Prostate gland (tissue), 2 donors: ENCODE measurements around the gene SCN5A. TPM values are rescaled to one million over a fixed set of nuclear protein-coding genes. Genes with fewer than 3 reads are reported as not detected.

Experiments
- DNase-seq: peaks from one replicate; pipeline ENCODE4 v3.0.0-alpha.2; 2019; ENCODE audit warnings: low spot score
- H3K27ac ChIP-seq, 2 donors: fragments of 200-600 bp; sonication (generic); 2 replicates each; pipeline ENCODE4 v1.5.1; 2017 to 2019
- H3K27me3 ChIP-seq: fragments of 200-600 bp; sonication (generic); replicated peaks from 2 replicates; pipeline ENCODE4 v1.5.1; 2019; ENCODE audit not compliant: insufficient read depth
- H3K36me3 ChIP-seq, 2 donors: fragments of 200-600 bp; sonication (generic); 1 replicate in 1 of 2; 2 replicates in 1 of 2; pipeline versions ENCODE4 v1.5.1 to v1.8.1; 2017 to 2019
- H3K4me1 ChIP-seq: fragments of 200-600 bp; sonication (generic); replicated peaks from 2 replicates; pipeline ENCODE4 v1.5.1; 2019
- H3K4me3 ChIP-seq, 2 donors: fragments of 200-600 bp; sonication (generic); 2 replicates each; pipeline ENCODE4 v1.5.1; 2017 to 2019
- H3K9me3 ChIP-seq: fragments of 200-600 bp; sonication (generic); 2 replicates; pipeline ENCODE4 v1.5.1; 2017
- CTCF ChIP-seq, 4 experiments: fragments of 200-600 bp in 2 of 4; fragments of 450-650 bp in 2 of 4; sonication (generic) in 2 of 4; IDR thresholded peaks; 1 replicate in 3 of 4; 2 replicates in 1 of 4; pipeline ENCODE4 v1.5.1; 2016 to 2019; ENCODE audit warnings: antibody characterized with exemption in 4 of 4, mild to moderate bottlenecking in 2 of 4, moderate library complexity in 2 of 4
- POLR2A ChIP-seq: fragments of 450-650 bp; IDR thresholded peaks from one replicate; pipeline ENCODE4 v1.6.1; 2016; ENCODE audit warnings: antibody characterized with exemption, mild to moderate bottlenecking
- POLR2AphosphoS5 ChIP-seq: sonication (generic); formaldehyde crosslinking; IDR thresholded peaks from one replicate; pipeline ENCODE4 v1.6.1; 2017; ENCODE audit warnings: antibody characterized with exemption
- WGBS: methylation state at CpG from one replicate; pipeline ENCODE4 v1.1.5; 2018; 5-methylcytosine and 5-hydroxymethylcytosine counted together
- intact Hi-C: fragments of 100-400 bp; cut with DNase I; formaldehyde crosslinking; loops from one replicate; pipeline ENCODE4 v1.14.2; 2022
- total RNA-seq, 2 donors: library from RNA; depleted of rRNA; stranded (reverse); fragments of >200 nt; gene quantifications; one replicate each; pipeline ENCODE4 v1.1.0, GENCODE V29; 2016

The SCN5A gene
- total RNA-seq, 2 donors from 2014 or later, result 0.23 to 1.5 TPM

GRCh38 chr3:38566215-38566528 lies 83.3 kb downstream of the SCN5A start:
- no peak for DNase-seq
- TF ChIP-seq POLR2AphosphoS5 (no peak), CTCF (IDR thresholded peaks at IDR 0.05) (no peak), POLR2A (no peak)
- H3K4me1 ChIP-seq, result no peaks in the 10 kb centered on the region

GRCh38 chr3:38565339-38566214 lies 83.9 kb downstream of the SCN5A start:
- Histone ChIP-seq H3K36me3 (no peaks in the 10 kb centered on the region), H3K27ac (no peak overlapping the region), H3K27me3 (no peaks in the 10 kb centered on the region), H3K9me3 (no peaks in the 10 kb centered on the region), H3K4me1 (no peaks in the 10 kb centered on the region), H3K4me3 (no peak overlapping the region)
- intact Hi-C loops, result no loop called here
- 87% methylated on average over 13 of the region's 13 CpGs for WGBS
- no peak for DNase-seq
- TF ChIP-seq POLR2AphosphoS5 (no peak), POLR2A (no peak), CTCF (IDR thresholded peaks at IDR 0.05) (no peak)

More at GRCh38 chr3:38566215-38566528, 83.3 kb downstream of the SCN5A start:
- no peak overlapping the region for H3K4me3 ChIP-seq
- no peak overlapping the region for H3K27ac ChIP-seq
- no peaks in the 10 kb centered on the region for H3K36me3 ChIP-seq
- intact Hi-C loops, result no loop called here
- 96% methylated on average over 13 of the region's 13 CpGs for WGBS
- no peaks in the 10 kb centered on the region for H3K27me3 ChIP-seq
- H3K9me3 ChIP-seq, result no peaks in the 10 kb centered on the region

GRCh38 chr3:38564631-38565338 lies 84.7 kb downstream of the SCN5A start:
- Histone ChIP-seq H3K9me3 (no peaks in the 10 kb centered on the region), H3K36me3 (no peaks in the 10 kb centered on the region), H3K4me1 (no peaks in the 10 kb centered on the region), H3K27ac (no peak overlapping the region), H3K4me3 (no peak overlapping the region), H3K27me3 (no peaks in the 10 kb centered on the region)
- no peak for TF ChIP-seq CTCF (IDR thresholded peaks at IDR 0.05)
- TF ChIP-seq POLR2AphosphoS5, result no peak
- no peak for TF ChIP-seq POLR2A
- 100% methylated on average over 6 of the region's 6 CpGs for WGBS
- no peak for DNase-seq
- intact Hi-C loops, result no loop called here

GRCh38 chr3:38563886-38564270 lies 85.6 kb downstream of the SCN5A start:
- Histone ChIP-seq H3K27ac (no peak overlapping the region), H3K36me3 (no peaks in the 10 kb centered on the region), H3K4me1 (no peaks in the 10 kb centered on the region), H3K27me3 (no peaks in the 10 kb centered on the region), H3K4me3 (no peak overlapping the region), H3K9me3 (no peaks in the 10 kb centered on the region)
- intact Hi-C loops, result no loop called here
- DNase-seq, result no peak
- TF ChIP-seq POLR2AphosphoS5 (no peak), CTCF (IDR thresholded peaks at IDR 0.05) (no peak), POLR2A (no peak)
- 93% methylated on average over 10 of the region's 10 CpGs for WGBS
